LNCaP clone FGC (cell line): ENCODE results near the gene TSPAN8.

Source experiments
- DNase-seq: peaks from one replicate; pipeline ENCODE4 v3.0.0-alpha.2; 2011; ENCODE audit warnings: low read depth
- H3K4me3 ChIP-seq: 2 replicates; pipeline ENCODE4 v1.5.1; 2011; ENCODE audit warnings: mild to moderate bottlenecking, low read depth, low read length, control low read depth
- TF ChIP-seq, protein P1 (sequence below): IDR thresholded peaks from 2 replicates; pipeline ENCODE4 v1.5.1; 2012; ENCODE audit warnings: mild to moderate bottlenecking; ENCODE audit not compliant: control insufficient read depth, insufficient read depth; ENCODE audit errors: extremely low read depth

The TSPAN8 gene

DNA sequence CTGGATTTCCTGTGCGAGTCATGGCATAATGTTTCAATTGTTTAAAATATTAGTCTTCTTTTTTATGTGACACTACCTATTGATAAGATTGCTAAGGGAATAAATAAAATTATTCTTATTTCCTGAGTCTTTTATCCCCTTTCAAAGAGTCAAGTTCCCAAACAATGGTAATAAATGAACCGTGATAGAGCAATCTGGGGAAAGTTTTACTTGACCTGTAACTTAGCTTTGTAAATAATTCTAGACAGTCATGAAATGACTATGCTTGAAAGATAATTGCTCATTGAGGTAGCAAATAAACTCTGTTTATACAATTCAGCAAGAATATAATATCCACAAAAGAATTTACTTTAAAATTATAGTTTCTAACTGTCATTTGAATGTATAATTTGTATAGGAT is 82.1 kb downstream of the TSPAN8 start:
- TF ChIP-seq, protein P1, sequence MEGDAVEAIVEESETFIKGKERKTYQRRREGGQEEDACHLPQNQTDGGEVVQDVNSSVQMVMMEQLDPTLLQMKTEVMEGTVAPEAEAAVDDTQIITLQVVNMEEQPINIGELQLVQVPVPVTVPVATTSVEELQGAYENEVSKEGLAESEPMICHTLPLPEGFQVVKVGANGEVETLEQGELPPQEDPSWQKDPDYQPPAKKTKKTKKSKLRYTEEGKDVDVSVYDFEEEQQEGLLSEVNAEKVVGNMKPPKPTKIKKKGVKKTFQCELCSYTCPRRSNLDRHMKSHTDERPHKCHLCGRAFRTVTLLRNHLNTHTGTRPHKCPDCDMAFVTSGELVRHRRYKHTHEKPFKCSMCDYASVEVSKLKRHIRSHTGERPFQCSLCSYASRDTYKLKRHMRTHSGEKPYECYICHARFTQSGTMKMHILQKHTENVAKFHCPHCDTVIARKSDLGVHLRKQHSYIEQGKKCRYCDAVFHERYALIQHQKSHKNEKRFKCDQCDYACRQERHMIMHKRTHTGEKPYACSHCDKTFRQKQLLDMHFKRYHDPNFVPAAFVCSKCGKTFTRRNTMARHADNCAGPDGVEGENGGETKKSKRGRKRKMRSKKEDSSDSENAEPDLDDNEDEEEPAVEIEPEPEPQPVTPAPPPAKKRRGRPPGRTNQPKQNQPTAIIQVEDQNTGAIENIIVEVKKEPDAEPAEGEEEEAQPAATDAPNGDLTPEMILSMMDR = no peak
- DNase-seq = no peak
- H3K4me3 ChIP-seq = no peak overlapping the region
